HG02852 (cell line): ENCODE results near the gene OS9.

ENCODE experiments used
- ATAC-seq: cut with Tn5 transposase; IDR thresholded peaks from one replicate; pipeline ENCODE4 v1.9.1; 2021; ENCODE audit warnings: mild to moderate bottlenecking, moderate library complexity; ENCODE audit not compliant: unreplicated experiment

Gene OS9

GRCh38 chr12:57735952-57736740 lies 42.2 kb downstream of the OS9 start:
- no peak for ATAC-seq

GRCh38 chr12:57736741-57737466 lies 43.0 kb downstream of the OS9 start:
- ATAC-seq = no peak

- no peak for ATAC-seq
Measured at GRCh38 chr12:57737467-57738460, 43.8 kb downstream of the OS9 start.

- no peak for ATAC-seq
Measured at GRCh38 chr12:57738661-57739237, 44.8 kb downstream of the OS9 start, which contains the start of gene AGAP2. Gene AGAP2, minus strand, starts transcription at chr12:57738742. Its CDS starts 496 bp downstream, at chr12:57738246.

GRCh38 chr12:57739387-57739786 lies 45.5 kb downstream of the OS9 start:
- no peak for ATAC-seq

GRCh38 chr12:57739914-57740538 lies 46.1 kb downstream of the OS9 start:
- ATAC-seq = no peak

- ATAC-seq = peak; percentile 37
Measured at GRCh38 chr12:57740656-57741412, 46.9 kb downstream of the OS9 start.

- ATAC-seq = no peak
Measured at GRCh38 chr12:57741413-57741789, 47.5 kb downstream of the OS9 start.

GRCh38 chr12:57741844-57742738 lies 48.2 kb downstream of the OS9 start:
- peak; percentile 49 for ATAC-seq

GRCh38 chr12:57743769-57744168 lies 49.8 kb downstream of the OS9 start:
- no peak for ATAC-seq

GRCh38 chr12:57744194-57744776 lies 50.4 kb downstream of the OS9 start:
- ATAC-seq = peak; percentile 36

- ATAC-seq = peak; percentile 82
Measured at GRCh38 chr12:57744777-57745484, 51.0 kb downstream of the OS9 start, which contains the start of gene TSPAN31. Gene TSPAN31, plus strand, starts transcription at chr12:57745039. Its CDS starts 116 bp downstream, at chr12:57745155.

- no peak for ATAC-seq
Measured at GRCh38 chr12:57745485-57745881, 51.6 kb downstream of the OS9 start.

- ATAC-seq = no peak
Measured at GRCh38 chr12:57746025-57746424, 52.1 kb downstream of the OS9 start.

GRCh38 chr12:57749061-57749460 lies 55.1 kb downstream of the OS9 start:
- ATAC-seq = no peak

- ATAC-seq = no peak
Measured at GRCh38 chr12:57750561-57751431, 56.9 kb downstream of the OS9 start.
